Activated B cell treated with CpG ODN at 0.5 μM for 24 hours (primary cell): ENCODE measurements around the gene SLC16A8. TPM values are rescaled to one million over a fixed set of nuclear protein-coding genes. Genes with fewer than 3 reads are reported as not detected.

Experiments
- ATAC-seq: fragments of 200-7000 bp; cut with Tn5 transposase; one replicate; pipeline ENCODE4 v1.10.0; 2021; ENCODE audit warnings: low read depth, mild to moderate bottlenecking, moderate library complexity
- CTCF ChIA-PET: fragments of 350-600 bp; sonication (Branson Sonifier 250); formaldehyde crosslinking; loops from one replicate; lab custom pipeline; 2021; ENCODE audit warnings: antibody characterized with exemption; lab: Charles Lee
- POLR2A ChIA-PET: fragments of 350-600 bp; sonication (Branson Sonifier 250); formaldehyde crosslinking; loops from one replicate; lab custom pipeline; 2021; ENCODE audit warnings: antibody characterized with exemption; lab: Charles Lee
- DNase-seq: peaks from one replicate; pipeline ENCODE4 v3.0.0; 2022
- H3K27ac Mint-ChIP-seq: one replicate; pipeline ENCODE4 v1.8.0; 2020; ENCODE audit warnings: mixed read lengths
- H3K27me3 Mint-ChIP-seq: one replicate; pipeline ENCODE4 v1.8.0; 2021; ENCODE audit warnings: mixed read lengths
- H3K36me3 Mint-ChIP-seq: one replicate; pipeline ENCODE4 v1.8.0; 2021; ENCODE audit warnings: low read depth, mixed read lengths
- H3K4me1 Mint-ChIP-seq: one replicate; pipeline ENCODE4 v1.8.0; 2021; ENCODE audit warnings: mixed read lengths
- H3K4me3 Mint-ChIP-seq: one replicate; pipeline ENCODE4 v1.8.0; 2020; ENCODE audit warnings: mild to moderate bottlenecking, mixed read lengths
- H3K9me3 Mint-ChIP-seq: one replicate; pipeline ENCODE4 v1.8.0; 2020; ENCODE audit warnings: mixed read lengths
- CTCF ChIP-seq: fragments of 200-600 bp; IDR thresholded peaks from one replicate; pipeline ENCODE4 v1.8.0; 2022; ENCODE audit warnings: antibody characterized with exemption, mild to moderate bottlenecking
- intact Hi-C: fragments of 100-400 bp; cut with micrococcal nuclease; formaldehyde crosslinking; loops from one replicate; pipeline ENCODE4 v1.15.1; 2024
- total RNA-seq: library from RNA; stranded (reverse); gene quantifications from 2 replicates; pipeline ENCODE4 v1.2.3, GENCODE V29; 2022

Gene SLC16A8
- total RNA-seq, 1 donor from 2014 or later, result not detected

GRCh38 chr22:38108561-38109319, 24.8 kb upstream of the SLC16A8 start:
- ChIA-PET CTCF (no interaction called here), POLR2A (no interaction called here)
- H3K27me3 Mint-ChIP-seq, result no peaks in the 10 kb centered on the region
- H3K36me3 Mint-ChIP-seq, result peaks cover 2% of the 10 kb centered on the region
- no peaks in the 10 kb centered on the region for H3K4me1 Mint-ChIP-seq
- H3K9me3 Mint-ChIP-seq, result no peaks in the 10 kb centered on the region
- ATAC-seq, result no peak
- H3K4me3 Mint-ChIP-seq, result no peak overlapping the region
- H3K27ac Mint-ChIP-seq, result no peak overlapping the region
- no peak for DNase-seq
- intact Hi-C loops, result no loop called here
- no peak for TF ChIP-seq CTCF

GRCh38 chr22:38107692-38108515, 23.9 kb upstream of the SLC16A8 start:
- no peak for ATAC-seq
- ChIA-PET POLR2A (no interaction called here), CTCF (no interaction called here)
- Mint-ChIP-seq H3K27ac (no peak overlapping the region), H3K9me3 (no peaks in the 10 kb centered on the region), H3K27me3 (no peaks in the 10 kb centered on the region), H3K36me3 (peaks cover 2% of the 10 kb centered on the region), H3K4me3 (no peak overlapping the region), H3K4me1 (no peaks in the 10 kb centered on the region)
- intact Hi-C loops, result no loop called here
- DNase-seq, result no peak
- TF ChIP-seq CTCF, result no peak

GRCh38 chr22:38106814-38107578, 23.0 kb upstream of the SLC16A8 start:
- Mint-ChIP-seq H3K4me3 (no peak overlapping the region), H3K36me3 (no peaks in the 10 kb centered on the region), H3K4me1 (no peaks in the 10 kb centered on the region), H3K27me3 (no peaks in the 10 kb centered on the region), H3K27ac (no peak overlapping the region), H3K9me3 (no peaks in the 10 kb centered on the region)
- POLR2A ChIA-PET, result no interaction called here
- ATAC-seq (no peak), DNase-seq (no peak)
- no peak for TF ChIP-seq CTCF
- CTCF ChIA-PET, result no interaction called here
- intact Hi-C loops, result no loop called here

GRCh38 chr22:38104084-38104483, 20.1 kb upstream of the SLC16A8 start:
- ATAC-seq, result no peak
- Mint-ChIP-seq H3K36me3 (no peaks in the 10 kb centered on the region), H3K27ac (no peak overlapping the region), H3K27me3 (no peaks in the 10 kb centered on the region), H3K9me3 (no peaks in the 10 kb centered on the region), H3K4me1 (no peaks in the 10 kb centered on the region), H3K4me3 (no peak overlapping the region)
- ChIA-PET CTCF (interaction anchor here (1.2 kb wide), 1 partner anchor 52 kb away, joined by 4 read pairs; no protein-coding TSS in a partner anchor), POLR2A (no interaction called here)
- no peak for TF ChIP-seq CTCF
- intact Hi-C loops, result no loop called here
- DNase-seq, result no peak
